SK-N-DZ (cell line): ENCODE measurements around the gene PHLDB1.

ENCODE experiments used
- small RNA-seq, 2 experiments: library from RNA; depleted of rRNA; stranded (forward); fragments of <200 nt; gene quantifications; one replicate each; pipeline ENCODE3, GENCODE V24; 2014

The PHLDB1 gene

Small RNAs within 50 kb of the gene (small RNA-seq; reads per million reads assigned to genes)
- gene RNU6-1157P: 0 reads per million in 2 experiments
- 0 reads per million in 2 experiments for gene RNU6-376P
